ENCODE measurements around the gene THRA.
A peak's percentile ranks its signal among the peaks of the same experiment; 100 is the strongest.

THRA gene

DNA sequence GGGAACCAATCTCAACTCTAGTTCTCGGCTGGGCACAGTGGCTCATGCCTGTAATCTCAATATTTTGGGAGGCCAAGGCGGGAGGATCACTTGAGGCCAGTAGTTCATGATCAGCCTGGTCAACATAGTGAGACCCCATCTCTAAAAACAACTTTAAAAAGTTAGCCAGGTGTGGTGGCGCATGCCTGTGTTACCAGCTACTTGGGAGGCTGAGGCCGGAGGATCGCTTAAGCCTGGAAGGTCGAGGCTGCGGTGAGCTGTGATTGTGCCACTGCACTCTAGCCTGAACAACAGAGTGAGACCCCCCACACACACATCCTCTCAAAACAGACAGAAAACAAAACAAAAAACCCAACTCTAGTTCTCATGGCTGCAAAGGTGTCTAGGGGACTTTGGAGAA lies 4.9 kb downstream of the THRA start:
- H3K4me3 ChIP-seq (ENCODE audit: low read depth, low read length): no peak overlapping the region
- no peak for DNase-seq (ENCODE audit: low read depth)
- TF ChIP-seq, protein P1, sequence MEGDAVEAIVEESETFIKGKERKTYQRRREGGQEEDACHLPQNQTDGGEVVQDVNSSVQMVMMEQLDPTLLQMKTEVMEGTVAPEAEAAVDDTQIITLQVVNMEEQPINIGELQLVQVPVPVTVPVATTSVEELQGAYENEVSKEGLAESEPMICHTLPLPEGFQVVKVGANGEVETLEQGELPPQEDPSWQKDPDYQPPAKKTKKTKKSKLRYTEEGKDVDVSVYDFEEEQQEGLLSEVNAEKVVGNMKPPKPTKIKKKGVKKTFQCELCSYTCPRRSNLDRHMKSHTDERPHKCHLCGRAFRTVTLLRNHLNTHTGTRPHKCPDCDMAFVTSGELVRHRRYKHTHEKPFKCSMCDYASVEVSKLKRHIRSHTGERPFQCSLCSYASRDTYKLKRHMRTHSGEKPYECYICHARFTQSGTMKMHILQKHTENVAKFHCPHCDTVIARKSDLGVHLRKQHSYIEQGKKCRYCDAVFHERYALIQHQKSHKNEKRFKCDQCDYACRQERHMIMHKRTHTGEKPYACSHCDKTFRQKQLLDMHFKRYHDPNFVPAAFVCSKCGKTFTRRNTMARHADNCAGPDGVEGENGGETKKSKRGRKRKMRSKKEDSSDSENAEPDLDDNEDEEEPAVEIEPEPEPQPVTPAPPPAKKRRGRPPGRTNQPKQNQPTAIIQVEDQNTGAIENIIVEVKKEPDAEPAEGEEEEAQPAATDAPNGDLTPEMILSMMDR (IDR thresholded peaks at IDR 0.05; ENCODE audit: control insufficient read depth, extremely low read depth, insufficient read depth): no peak

DNA sequence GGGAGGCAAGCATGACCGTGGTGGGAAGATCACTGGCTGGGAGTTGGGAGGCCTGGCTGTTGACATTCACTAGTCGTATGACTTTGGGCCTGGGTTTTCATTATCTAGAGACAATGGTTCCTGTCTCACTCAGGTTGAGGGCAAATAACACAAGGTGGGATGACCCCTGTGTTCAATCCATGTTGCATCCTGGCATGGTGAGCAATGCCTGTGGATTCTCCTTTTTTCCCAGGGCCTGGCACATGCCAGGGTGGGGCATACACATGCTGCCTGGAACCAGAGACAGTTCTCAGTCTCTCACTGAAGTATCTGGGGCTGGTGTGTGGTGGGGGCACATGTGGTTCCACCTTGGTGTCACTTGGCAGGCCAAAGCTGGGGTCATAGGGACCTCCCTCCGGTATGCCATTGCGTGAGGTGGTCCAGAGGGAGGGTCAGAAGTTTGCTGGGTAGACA lies 5.4 kb downstream of the THRA start:
- TF ChIP-seq, protein P1 (IDR thresholded peaks at IDR 0.05; ENCODE audit: control insufficient read depth, extremely low read depth, insufficient read depth): no peak
- no peak overlapping the region for H3K4me3 ChIP-seq (ENCODE audit: low read depth, low read length)
- no peak for DNase-seq (ENCODE audit: low read depth)

DNA sequence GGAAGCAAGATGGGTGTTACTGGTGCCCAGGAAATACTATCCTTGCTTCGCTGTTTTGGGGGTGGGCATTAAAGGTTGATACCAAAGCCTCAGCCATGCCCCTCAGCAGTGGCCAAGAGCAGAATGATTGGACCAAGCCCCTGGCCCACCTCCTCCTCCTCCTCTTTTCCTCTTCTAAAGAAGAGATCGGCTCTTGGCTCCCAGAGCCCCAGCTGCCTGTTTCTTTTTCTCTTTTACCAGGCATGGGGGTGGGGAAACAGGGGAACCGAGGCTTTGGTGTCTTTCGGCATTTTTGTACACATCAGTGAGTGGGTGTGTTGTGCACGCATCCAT lies 5.8 kb downstream of the THRA start:
- TF ChIP-seq, protein P1 (IDR thresholded peaks at IDR 0.05; ENCODE audit: control insufficient read depth, extremely low read depth, insufficient read depth): no peak
- H3K4me3 ChIP-seq (ENCODE audit: low read depth, low read length): peak overlapping the region; percentile 16
- no peak for DNase-seq (ENCODE audit: low read depth)

DNA sequence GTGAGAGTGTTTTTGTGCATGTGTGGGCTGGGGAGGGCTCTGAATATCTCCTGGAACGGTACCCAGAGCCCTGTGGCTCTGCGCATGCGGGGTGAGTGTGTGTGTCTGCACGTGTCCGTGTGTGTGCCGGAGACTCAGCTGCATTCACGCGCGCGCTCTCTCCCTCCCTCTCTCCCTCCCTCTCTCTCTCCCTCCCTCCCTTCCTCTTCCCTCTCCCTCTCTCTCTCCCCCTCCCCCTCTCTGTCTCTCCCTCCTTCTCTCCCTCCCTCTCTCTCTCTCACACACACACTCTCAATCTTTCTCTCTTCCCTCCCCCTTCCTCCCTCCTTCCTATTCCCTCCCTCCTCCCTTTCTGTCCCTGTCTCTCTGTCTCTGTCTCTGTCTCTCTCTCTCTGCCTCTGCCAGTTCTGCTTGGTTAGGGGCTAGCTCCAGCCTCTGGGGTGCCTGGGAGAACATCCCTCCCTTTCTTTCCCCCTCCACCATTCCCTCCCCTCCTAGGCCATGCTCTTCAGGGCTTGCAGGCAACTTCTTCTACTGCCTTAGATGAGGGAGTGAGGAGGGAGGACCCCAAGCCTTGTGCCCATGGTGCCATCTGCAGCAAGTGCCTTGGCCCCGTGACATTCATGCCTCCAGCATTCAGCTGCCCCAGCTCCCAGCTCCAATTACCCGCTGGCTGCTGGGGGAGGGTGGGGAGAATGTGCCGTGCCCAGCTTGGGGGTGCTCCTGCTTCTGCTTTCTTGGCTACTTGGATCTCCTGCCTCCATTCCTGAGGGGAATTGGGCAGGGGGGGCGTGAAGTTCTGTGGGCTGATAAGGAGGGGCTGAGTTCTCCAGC lies 6.4 kb downstream of the THRA start:
- TF ChIP-seq, protein P1 (IDR thresholded peaks at IDR 0.05; ENCODE audit: control insufficient read depth, extremely low read depth, insufficient read depth): no peak
- peak; percentile 46 for DNase-seq (ENCODE audit: low read depth)
- peak overlapping the region; percentile 16 for H3K4me3 ChIP-seq (ENCODE audit: low read depth, low read length)

DNA sequence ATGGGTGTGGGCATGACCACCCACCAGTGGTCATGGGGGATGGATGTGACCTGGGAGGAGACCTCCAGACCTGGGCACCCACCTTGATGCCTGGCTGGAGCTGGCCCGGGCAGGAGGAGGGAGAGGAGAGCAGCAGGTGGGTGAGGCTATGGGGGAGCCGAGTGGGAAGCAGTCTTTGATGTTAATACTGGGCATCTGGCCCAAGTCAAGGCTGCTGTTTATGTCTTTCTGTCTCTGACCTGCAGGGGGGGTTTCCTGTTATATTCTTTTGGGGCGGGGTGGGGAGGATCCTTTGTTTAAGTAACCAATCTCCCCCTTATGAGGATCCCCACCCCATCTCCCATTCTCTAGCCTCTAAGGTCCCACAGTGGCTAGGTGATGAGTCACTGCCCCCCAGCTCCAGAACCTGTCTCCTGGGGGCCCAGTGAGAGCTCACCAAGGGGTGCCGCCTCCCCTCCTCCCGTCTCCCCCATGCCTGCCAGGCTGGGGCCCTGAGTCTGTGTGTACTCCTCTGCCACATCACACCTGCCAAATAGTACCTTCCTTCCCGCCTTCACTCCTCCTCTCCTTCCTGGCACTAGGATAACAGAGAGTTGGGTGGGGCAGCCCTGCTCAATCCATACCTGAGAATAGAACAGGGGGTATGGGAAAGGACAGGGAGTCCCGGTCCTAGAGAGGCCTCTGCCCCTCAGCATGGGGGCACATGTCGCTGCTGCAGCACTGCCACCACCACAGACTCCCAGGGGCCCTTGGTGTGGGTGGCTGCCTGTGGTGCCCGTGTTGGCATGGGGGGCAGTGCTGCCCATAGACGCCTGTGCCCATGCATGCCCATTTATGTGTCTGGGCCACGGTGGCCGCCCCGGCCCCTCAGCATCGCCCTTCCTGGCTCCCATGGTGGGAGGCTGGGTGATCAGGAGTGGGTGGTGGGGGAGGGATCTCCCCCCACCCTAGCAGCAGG lies 7.3 kb downstream of the THRA start:
- TF ChIP-seq, protein P1 (IDR thresholded peaks at IDR 0.05; ENCODE audit: control insufficient read depth, extremely low read depth, insufficient read depth): no peak
- no peak overlapping the region for H3K4me3 ChIP-seq (ENCODE audit: low read depth, low read length)
- DNase-seq (ENCODE audit: low read depth): no peak

DNA sequence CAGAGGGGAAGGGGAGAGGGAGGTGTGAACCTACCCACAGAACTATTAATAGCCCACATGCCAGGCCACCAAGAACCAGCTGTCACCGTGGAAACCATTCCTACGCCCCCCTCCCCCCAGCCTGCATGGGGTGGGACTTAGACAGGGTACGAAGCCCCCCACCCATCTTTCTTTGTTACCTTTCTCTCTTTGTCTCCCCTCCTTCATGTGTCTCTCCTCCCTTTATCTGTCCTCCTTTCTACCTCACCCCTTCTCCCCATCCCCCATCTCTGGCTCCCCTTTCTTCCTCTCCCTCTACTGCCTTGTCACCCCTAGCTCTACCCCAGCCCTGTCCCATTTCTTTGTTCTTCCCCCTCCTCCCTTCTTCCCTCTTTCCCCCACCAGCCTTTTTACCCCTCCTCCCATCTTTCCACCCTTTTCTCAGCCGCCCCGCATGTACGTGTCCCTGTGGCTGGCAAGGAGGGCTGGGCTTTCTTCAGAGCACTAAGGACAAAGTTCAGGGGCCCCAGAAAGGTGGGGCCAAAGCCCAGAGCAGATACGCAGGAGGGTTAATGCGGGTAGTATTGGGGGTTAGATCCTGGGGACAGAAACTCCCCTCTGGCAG lies 8.0 kb downstream of the THRA start:
- TF ChIP-seq, protein P1 (IDR thresholded peaks at IDR 0.05; ENCODE audit: control insufficient read depth, extremely low read depth, insufficient read depth): peak; percentile 1; the same call in 1 of the 2 replicates
- no peak overlapping the region for H3K4me3 ChIP-seq (ENCODE audit: low read depth, low read length)
- DNase-seq (ENCODE audit: low read depth): no peak

Data from LNCaP clone FGC (cell line).